ENCODE data around the gene ZNF740. TPM values are rescaled to one million over a fixed set of nuclear protein-coding genes. Genes with fewer than 3 reads are reported as not detected.
A peak's percentile ranks its signal among the peaks of the same experiment; 100 is the strongest.

Gene ZNF740
- total RNA-seq, 4 donors from 2014 or later: 14.9 to 27.7 (median 17.4) TPM

DNA sequence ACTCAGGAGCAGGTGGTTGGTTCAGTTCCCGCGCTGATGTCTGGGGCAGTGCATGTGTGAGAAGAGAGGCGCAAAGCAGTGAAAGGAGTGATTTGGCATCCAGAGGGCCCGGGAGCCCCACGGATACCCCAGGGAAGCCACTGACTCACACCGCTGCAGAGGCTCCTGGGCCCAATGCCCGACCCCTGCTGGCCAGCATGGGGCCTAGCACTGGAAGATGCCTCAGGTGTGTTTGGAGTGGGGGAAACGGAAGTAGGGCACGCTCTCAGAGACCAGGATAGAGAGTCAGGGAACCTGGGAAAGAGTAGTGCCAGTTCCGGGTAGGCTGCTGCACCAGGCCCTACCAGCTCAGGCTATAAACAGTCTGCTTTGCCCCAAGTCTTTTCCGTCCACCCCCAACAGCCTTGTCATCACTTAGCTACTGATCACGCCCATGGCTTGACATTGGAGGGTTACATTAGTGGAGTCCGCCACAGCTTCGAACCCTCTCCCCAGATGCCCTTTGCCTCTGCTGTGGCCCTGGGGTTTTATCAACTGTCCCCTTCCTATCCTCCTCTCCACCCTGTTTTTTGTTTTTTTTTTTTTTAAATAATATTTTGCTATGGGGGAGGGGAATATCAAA, 9.7 kb downstream of the ZNF740 start:
- Histone ChIP-seq H3K36me3 (peaks cover 0 to 51% of the 10 kb centered on the region in 2 donors), H3K27ac (peak overlapping the region in 3 of 4 donors; percentile 57 to 69 (median 67)), H3K27me3 (no peaks in the 10 kb centered on the region), H3K9me3 (no peaks in the 10 kb centered on the region), H3K4me3 (no peak overlapping the region), H3K4me1 (peaks cover 0 to 34% (median 3%) of the 10 kb centered on the region in 3 donors)
- no peak for TF ChIP-seq EP300 (IDR thresholded peaks at IDR 0.05)
- TF ChIP-seq CTCF (IDR thresholded peaks at IDR 0.05): peak; percentile 63 to 87 (median 79)
- TF ChIP-seq POLR2AphosphoS5 (IDR thresholded peaks at IDR 0.05): peak; percentile 41
- WGBS, 2 donors (ENCODE audit: low coverage in 1 of 2): 59 to 70% methylated on average over 4 to 7 of the region's 14 CpGs
- peak; percentile 86 for ATAC-seq

DNA sequence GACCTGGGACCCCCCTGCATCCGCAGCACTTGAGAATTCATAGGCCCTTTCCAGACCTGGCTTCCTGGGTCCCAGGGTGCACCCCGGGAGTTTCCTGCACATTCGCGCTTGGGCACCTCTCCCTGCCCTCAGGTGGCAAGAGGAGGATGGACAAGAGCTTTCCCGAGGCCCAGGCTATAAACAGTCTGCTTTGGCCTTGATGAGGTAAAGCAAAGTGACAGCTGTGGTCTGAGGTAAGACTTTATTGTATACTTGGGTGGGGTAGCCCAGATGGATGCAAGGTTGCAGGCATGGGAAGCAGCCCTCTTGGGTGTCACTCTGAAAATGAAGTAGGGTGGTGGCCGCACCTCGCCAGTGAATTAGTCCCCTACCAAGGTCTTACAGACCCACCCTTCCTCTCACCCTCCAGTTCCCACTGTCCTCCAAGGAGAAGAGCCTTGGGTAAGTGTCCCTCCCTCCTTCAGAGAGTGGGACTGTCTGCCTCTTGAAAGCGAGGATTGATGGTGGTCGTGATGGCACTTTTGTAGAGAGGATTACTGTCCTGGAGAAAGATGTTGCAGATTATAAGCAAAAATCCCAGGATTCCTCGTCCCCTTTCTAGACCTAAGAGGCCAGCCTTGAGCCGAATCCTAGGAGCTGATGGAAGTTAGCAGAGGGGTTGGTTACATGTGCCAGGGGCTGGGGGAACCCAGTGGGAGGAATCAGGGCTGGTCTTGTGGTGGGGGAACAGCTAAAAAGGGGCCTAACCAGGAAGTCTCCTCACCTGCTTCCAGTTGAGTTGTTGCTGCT, 10.8 kb downstream of the ZNF740 start:
- TF ChIP-seq POLR2A (IDR thresholded peaks at IDR 0.05): no peak
- no peak for TF ChIP-seq CTCF (IDR thresholded peaks at IDR 0.05)
- no peak for TF ChIP-seq EP300 (IDR thresholded peaks at IDR 0.05)
- TF ChIP-seq POLR2AphosphoS5 (IDR thresholded peaks at IDR 0.05): no peak
- no peak overlapping the region for H3K4me3 ChIP-seq
- H3K36me3 ChIP-seq: peaks cover 0 to 40% of the 10 kb centered on the region in 2 donors
- peaks cover 0 to 24% (median 3%) of the 10 kb centered on the region in 3 donors for H3K4me1 ChIP-seq
- no peaks in the 10 kb centered on the region for H3K27me3 ChIP-seq
- no peak overlapping the region for H3K27ac ChIP-seq
- no peak for ATAC-seq
- H3K9me3 ChIP-seq: no peaks in the 10 kb centered on the region
- WGBS, 2 donors (ENCODE audit: low coverage in 1 of 2): 78 to 86% methylated on average over 2 of the region's 11 CpGs

GRCh38 chr12:53191885-53192530, 11.5 kb downstream of the ZNF740 start:
- H3K27ac ChIP-seq: no peak overlapping the region
- H3K4me1 ChIP-seq: peaks cover 0 to 20% (median 3%) of the 10 kb centered on the region in 3 donors
- WGBS, 2 donors (ENCODE audit: low coverage in 1 of 2): 85 to 100% methylated on average over 2 to 6 of the region's 14 CpGs
- no peak for ATAC-seq
- H3K9me3 ChIP-seq: no peaks in the 10 kb centered on the region
- TF ChIP-seq CTCF (IDR thresholded peaks at IDR 0.05) (no peak), EP300 (IDR thresholded peaks at IDR 0.05) (no peak), POLR2A (IDR thresholded peaks at IDR 0.05) (no peak), POLR2AphosphoS5 (IDR thresholded peaks at IDR 0.05) (no peak)
- no peak overlapping the region for H3K4me3 ChIP-seq
- H3K36me3 ChIP-seq: peaks cover 0 to 33% of the 10 kb centered on the region in 2 donors
- H3K27me3 ChIP-seq: no peaks in the 10 kb centered on the region

DNA sequence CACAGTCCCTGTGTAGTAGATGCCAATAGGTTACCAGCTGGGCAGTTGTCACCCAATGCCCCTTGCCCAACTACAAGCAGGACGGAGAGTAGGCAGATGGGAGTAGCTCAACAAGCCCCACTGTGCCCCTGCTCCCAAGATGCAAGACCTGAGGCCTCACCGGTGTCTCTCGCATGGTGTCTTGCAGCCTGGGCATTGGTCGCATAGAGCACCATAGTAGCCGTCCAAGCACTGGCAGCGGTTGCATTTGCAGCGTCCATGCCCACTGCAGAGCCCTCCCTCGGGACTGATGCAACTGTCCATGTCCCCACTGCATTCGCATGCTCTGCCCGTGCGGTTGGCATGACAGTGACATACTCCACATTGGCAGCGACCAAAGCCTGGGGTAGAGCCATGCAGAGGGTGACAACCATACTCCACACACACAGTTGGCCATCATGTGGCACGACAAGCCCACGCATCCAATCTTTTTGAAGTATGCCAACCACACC, 12.1 kb downstream of the ZNF740 start:
- TF ChIP-seq EP300 (IDR thresholded peaks at IDR 0.05) (no peak), POLR2AphosphoS5 (IDR thresholded peaks at IDR 0.05) (no peak), POLR2A (IDR thresholded peaks at IDR 0.05) (no peak), CTCF (IDR thresholded peaks at IDR 0.05) (no peak)
- peaks cover 0 to 26% (median 8%) of the 10 kb centered on the region in 3 donors for H3K4me1 ChIP-seq
- WGBS, 2 donors (ENCODE audit: low coverage in 1 of 2): 80 to 83% methylated on average over 1 to 4 of the region's 14 CpGs
- no peak for ATAC-seq
- no peaks in the 10 kb centered on the region for H3K27me3 ChIP-seq
- H3K4me3 ChIP-seq: no peak overlapping the region
- H3K27ac ChIP-seq: no peak overlapping the region
- peaks cover 0 to 27% of the 10 kb centered on the region in 2 donors for H3K36me3 ChIP-seq
- no peaks in the 10 kb centered on the region for H3K9me3 ChIP-seq

All from gastroesophageal sphincter (tissue), 4 donors.